HL-60 (cell line): ENCODE results near the gene HNF4A.

Experiments used
- POLR2AphosphoS5 ChIP-seq: IDR thresholded peaks from 2 replicates; pipeline ENCODE4 v1.6.1; 2012; ENCODE audit warnings: low read depth
- TF ChIP-seq, protein P1 (sequence below): IDR thresholded peaks from 2 replicates; pipeline ENCODE4 v1.6.1; 2012; ENCODE audit warnings: low read depth; ENCODE audit not compliant: insufficient replicate concordance

- TF ChIP-seq, protein P1, sequence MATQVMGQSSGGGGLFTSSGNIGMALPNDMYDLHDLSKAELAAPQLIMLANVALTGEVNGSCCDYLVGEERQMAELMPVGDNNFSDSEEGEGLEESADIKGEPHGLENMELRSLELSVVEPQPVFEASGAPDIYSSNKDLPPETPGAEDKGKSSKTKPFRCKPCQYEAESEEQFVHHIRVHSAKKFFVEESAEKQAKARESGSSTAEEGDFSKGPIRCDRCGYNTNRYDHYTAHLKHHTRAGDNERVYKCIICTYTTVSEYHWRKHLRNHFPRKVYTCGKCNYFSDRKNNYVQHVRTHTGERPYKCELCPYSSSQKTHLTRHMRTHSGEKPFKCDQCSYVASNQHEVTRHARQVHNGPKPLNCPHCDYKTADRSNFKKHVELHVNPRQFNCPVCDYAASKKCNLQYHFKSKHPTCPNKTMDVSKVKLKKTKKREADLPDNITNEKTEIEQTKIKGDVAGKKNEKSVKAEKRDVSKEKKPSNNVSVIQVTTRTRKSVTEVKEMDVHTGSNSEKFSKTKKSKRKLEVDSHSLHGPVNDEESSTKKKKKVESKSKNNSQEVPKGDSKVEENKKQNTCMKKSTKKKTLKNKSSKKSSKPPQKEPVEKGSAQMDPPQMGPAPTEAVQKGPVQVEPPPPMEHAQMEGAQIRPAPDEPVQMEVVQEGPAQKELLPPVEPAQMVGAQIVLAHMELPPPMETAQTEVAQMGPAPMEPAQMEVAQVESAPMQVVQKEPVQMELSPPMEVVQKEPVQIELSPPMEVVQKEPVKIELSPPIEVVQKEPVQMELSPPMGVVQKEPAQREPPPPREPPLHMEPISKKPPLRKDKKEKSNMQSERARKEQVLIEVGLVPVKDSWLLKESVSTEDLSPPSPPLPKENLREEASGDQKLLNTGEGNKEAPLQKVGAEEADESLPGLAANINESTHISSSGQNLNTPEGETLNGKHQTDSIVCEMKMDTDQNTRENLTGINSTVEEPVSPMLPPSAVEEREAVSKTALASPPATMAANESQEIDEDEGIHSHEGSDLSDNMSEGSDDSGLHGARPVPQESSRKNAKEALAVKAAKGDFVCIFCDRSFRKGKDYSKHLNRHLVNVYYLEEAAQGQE = no peak
- TF ChIP-seq POLR2AphosphoS5 = no peak
Observed at GRCh38 chr20:44478206-44478605, 122.7 kb downstream of the HNF4A start.
